COR-L47 (cell line): ENCODE measurements around the gene ENOX1.

ENCODE experiments used
- DNase-seq: peaks from one replicate; lab custom pipeline; 2025; lab: John Stamatoyannopoulos, UW

ENOX1 gene

DNA sequence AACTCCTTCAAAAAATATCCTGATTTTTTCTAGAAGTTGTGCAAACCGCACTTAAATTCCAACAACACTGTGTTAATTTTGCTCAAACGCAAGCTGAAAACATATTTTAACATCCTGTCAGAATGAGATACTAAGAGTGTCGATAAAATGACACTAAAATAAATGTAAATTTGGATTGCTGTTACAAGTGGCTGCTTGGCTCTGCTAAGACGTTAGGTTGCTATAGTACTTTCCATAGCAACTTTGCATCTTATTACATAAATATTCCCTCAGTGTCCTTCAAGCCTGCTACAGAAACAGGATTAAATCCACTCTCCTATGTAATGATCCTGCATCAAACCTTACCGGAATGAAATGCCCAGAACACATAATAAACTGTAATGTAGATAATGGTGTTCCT, 471.2 kb downstream of the ENOX1 start:
- no peak for DNase-seq

DNA sequence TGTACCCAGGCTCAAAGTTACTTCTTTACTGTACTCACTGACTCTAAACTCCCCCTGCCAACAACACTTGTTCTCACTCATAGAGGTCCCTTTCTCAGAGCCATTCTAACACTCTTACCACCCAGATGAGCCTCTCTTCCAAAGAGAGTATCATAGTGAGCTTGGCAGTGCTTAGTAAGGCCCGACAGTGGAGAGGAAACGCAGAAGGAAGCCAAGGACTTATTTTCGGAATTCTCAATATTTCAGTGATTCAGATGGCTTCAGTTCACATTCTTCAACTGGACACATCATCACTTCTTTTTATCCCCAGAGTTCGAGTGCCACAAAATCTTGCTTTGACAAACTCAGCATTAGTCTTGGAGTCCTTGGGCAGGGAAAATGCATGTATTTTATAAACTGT, 477.5 kb downstream of the ENOX1 start:
- no peak for DNase-seq

DNA sequence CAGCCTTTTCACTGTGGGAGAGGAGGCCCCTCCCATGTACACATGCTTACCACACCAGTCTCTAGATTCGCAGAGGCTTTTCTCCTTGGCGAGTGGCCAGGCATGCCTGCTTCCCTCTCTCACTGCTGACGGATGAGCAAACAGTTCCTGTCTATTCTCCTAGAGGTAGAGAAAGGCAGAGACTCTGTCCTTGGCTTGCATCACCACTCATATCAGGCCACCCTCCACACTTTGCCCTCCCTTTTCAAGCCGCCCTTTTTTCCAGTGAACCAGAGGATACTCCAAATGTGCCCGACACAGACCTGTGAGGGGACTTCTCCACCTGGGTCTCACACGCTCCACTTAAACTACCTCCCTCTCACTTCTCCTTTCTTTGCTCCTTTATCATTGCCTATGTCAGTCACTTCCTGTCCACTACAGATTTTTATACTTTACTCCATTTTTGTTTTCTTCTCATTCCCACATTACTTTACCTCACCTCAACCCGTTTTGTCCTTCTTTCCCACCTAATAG, 478.8 kb downstream of the ENOX1 start:
- peak; percentile 85 for DNase-seq

- no peak for DNase-seq
Measured at GRCh38 chr13:43307221-43307920, 479.4 kb downstream of the ENOX1 start.

- no peak for DNase-seq
Measured at GRCh38 chr13:43306372-43306771, 480.4 kb downstream of the ENOX1 start.

DNA sequence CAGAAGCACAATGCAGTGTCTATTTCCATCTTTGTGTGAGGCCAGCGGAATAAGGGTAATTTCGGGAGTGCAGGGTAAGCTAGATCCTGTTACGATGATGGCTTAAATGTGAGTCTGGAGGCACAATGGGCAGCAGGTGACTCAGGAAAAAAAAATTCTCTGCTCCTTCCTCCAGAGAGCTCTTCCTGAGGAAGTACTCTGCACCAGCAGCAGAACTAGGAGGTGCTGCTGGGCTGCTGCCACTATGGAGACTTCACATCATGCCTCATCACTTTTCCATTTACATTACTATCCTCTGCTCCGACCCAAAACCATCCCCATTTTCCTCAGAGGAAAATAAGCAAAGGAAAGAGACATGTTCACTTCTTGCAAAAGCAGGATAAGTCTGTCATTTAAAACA, 481.4 kb downstream of the ENOX1 start:
- no peak for DNase-seq

DNA sequence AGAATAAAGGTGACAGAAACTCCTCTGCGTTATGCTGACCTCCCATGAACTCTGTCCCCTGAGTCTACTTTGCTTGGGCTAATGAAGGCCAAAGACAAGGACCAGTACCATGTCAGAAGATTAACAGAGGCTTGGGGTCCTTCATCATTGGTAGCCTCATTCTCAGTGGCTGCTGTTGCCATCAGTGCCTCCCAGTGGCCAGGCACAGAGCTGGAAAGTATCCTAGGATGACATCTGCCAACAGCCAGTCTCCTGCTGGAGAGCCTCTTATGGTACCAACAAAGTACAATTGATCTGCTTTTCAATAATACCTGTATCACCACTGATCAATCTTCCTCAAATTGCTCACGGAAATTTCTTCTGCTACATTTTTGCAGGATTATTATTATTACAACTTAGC, 481.8 kb downstream of the ENOX1 start:
- no peak for DNase-seq

DNA sequence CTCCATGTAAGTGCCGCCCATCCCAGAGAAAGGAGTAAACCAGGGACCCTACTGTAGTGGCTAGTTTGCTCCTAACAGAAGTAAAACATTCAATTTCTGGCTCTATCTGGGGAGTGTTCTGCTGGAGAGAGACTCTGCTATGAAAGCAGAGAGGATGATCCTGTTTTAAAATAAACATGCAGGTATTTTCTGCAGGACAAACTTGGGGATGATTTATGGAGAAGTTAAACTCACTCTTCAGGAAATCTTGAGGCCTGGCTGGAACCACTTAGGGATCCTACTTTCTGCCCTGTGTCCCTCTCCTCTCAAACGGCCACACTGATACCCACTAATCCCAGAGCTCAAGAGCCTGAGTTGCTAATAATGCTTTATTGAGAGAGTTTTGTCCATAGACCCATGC, 482.3 kb downstream of the ENOX1 start:
- DNase-seq: no peak

GRCh38 chr13:43303033-43303729, 483.6 kb downstream of the ENOX1 start:
- peak; percentile 69 for DNase-seq

DNA sequence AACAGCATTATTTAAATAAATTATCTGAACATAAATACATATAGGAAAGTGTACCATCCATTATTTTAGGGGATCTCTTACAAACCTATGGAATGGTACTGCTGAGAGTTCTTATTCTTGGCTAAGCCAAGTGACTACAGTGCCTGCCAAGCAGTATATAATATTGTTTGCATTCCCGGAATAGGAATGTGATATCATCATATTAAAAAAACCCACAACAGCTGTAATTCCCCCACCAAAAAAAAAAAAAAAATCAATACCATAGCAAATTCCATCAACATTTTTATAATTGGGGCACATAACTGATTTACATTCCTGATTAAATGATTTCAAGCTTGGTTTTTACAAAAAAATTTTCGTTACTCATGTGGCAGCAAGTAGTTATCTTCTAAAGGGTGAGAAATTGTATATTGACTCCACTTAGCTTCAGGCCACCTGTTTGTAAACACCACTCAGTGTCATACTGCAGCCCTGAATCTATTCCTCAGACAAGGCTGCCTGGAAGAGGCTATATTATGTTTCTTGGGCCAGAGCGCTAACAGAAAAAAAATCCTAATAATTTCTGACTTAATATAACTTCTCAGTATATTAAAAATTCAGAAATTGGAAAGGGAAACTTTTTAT, 485.3 kb downstream of the ENOX1 start:
- DNase-seq: no peak

- DNase-seq: no peak
Measured at GRCh38 chr13:43300865-43301264, 485.9 kb downstream of the ENOX1 start.

GRCh38 chr13:43299374-43299773, 487.4 kb downstream of the ENOX1 start:
- no peak for DNase-seq

DNA sequence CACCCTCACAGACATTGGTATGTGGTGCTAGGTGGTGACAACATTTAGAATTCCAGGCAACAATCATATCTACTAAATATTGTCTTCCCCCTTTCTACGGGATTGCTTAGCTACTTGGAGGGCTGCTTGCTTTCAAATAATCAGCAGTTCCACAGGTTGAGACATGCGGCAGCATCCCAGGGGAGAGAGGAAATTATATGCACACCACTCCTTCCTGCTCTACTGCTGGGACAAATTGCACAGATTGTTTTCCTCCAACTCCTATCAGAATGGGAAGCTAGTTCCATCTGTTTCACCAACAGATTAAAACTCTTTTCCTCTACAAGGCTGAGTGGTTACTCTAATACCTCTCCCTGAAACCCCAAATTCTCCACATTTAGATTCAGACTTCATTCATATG, 488.0 kb downstream of the ENOX1 start:
- DNase-seq: peak; percentile 22

- peak; percentile 43 for DNase-seq
Measured at GRCh38 chr13:43297967-43298678, 488.6 kb downstream of the ENOX1 start.

DNA sequence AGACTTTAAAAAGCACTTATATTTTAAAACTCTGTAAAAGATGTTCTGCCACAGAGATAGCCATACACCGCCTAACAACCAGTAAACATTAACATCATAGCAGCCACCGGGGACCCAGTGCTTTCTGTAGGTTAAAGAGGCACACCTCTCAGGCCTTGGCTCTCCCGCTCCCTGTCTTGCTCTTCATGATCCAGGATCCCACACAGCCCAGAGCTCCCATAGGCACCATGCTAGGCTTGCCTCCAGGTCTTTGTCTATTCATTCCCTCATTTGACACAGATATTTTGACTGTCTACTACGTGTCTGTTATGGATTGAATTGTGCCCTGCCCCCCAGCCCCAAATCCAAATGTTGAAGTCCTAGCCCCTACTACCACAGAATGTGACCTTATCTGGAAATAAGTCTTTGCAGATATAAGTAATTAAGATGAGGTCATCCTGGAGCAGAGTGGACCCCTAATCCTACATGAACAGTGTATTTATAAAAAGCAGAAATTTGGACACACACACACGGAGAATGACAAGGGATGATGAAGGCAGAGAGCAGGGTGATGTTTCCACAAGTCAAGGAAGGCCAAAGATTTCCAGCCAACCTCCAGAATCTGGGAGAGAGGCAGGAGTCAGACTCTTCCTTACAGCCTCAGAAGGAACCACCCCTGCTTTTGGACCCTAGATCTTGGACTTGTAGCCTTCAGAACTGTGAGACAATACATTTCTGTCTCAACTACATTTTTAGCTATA, 490.8 kb downstream of the ENOX1 start:
- DNase-seq: no peak

- no peak for DNase-seq
Measured at GRCh38 chr13:43295321-43295720, 491.5 kb downstream of the ENOX1 start.

GRCh38 chr13:43294412-43294811, 492.4 kb downstream of the ENOX1 start:
- no peak for DNase-seq

- DNase-seq: no peak
Measured at GRCh38 chr13:43293986-43294385, 492.8 kb downstream of the ENOX1 start.

DNA sequence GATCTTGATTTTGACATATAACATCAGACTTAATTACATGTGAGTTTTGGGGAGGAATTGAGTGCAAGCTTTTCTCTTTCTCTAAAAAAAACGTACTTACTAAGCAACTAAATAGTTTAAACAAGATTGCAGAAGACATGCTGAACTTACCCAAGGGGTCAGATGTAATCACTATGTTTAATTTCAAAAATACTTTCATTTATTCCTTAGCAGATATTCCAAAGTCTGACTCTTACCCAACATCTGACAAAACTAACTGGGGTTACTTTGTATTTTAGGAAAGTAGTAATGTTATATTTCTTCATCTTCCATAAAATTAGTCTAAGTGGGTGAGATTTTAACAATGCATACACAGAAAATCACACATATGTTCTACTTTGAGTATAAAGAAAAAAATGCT, 493.2 kb downstream of the ENOX1 start:
- DNase-seq: no peak

GRCh38 chr13:43293008-43293407, 493.8 kb downstream of the ENOX1 start:
- no peak for DNase-seq

DNA sequence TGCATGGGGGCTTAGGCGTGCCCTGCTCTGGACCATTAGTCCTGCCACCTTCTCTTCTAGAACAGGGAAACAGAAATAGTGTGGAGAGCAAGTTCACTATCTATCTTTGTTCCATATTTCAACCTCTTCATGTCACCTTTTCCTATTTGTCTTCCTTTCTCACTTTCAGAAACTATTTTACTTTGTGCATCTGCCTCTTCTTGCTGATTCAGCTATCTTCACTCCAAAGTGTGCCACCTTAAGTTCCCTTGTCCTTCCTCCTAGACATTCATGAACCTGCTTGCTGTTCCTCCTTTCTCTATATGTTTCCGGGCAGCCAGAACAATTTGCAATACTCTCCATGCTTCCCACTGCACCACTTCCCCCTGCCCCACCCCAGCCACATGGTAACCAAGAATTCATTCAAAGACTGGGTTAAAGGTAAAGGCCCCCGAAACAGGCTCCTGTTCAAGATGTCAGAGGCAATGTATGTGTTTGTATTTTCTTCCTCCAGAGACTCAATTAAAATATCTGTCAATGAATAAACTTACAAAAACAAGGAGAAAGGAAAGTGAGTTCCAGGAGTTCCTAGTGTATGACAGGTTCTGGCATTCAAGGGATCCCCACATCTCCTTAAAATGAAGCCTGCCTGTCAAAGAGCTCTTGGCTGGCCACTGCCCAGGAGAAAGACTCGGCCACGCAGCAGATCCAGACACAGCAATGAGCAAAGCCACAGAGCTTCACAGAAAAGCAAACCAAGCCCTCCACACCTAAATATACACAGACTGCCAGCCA, 495.3 kb downstream of the ENOX1 start:
- DNase-seq: no peak
